IMR-90 (cell line): ENCODE results near the gene GALNT14. TPM values are rescaled to one million over a fixed set of nuclear protein-coding genes. Genes with fewer than 3 reads are reported as not detected.

Source experiments
- ATAC-seq: fragments of 200-7000 bp; cut with Tn5 transposase; 2 replicates; pipeline ENCODE4 v1.9.1; 2020; ENCODE audit warnings: low read depth, mild to moderate bottlenecking, moderate library complexity
- BruUV-seq: library from RNA; stranded (reverse); fragments of 400-500 nt; replicated peaks from 2 replicates; lab custom pipeline; 2021; lab: Mats Ljungman, UMichigan
- CTCF ChIA-PET: fragments of 300-600 bp; formaldehyde crosslinking; extraction: SDS; loops from one replicate; lab custom pipeline; 2021; ENCODE audit warnings: antibody characterized with exemption; lab: Yijun Ruan, JAX
- POLR2A ChIA-PET: fragments of 300-600 bp; sonication (Branson Sonifier 250); formaldehyde crosslinking; loops from one replicate; lab custom pipeline; 2022; ENCODE audit warnings: antibody characterized with exemption; ENCODE audit not compliant: unreplicated experiment; lab: Charles Lee
- DNase-seq: peaks from one replicate; pipeline ENCODE4 v3.0.0; 2013
- H2AFZ ChIP-seq: replicated peaks from 2 replicates; pipeline ENCODE3; 2013; ENCODE audit warnings: low read length, mild to moderate bottlenecking; ENCODE audit not compliant: poor library complexity
- H2AK5ac ChIP-seq: 2 replicates; pipeline ENCODE4 v1.6.1; 2013; ENCODE audit warnings: low read depth, low read length, inconsistent platforms
- H2AK9ac ChIP-seq: replicated peaks from 2 replicates; pipeline ENCODE3; 2013; ENCODE audit warnings: mild to moderate bottlenecking, low read depth, low read length, moderate library complexity; ENCODE audit not compliant: poor library complexity
- H2BK120ac ChIP-seq: 2 replicates; pipeline ENCODE4 v1.6.1; 2013; ENCODE audit warnings: low read depth, low read length, inconsistent platforms
- H2BK15ac ChIP-seq: 3 replicates; pipeline ENCODE4 v1.6.1; 2013; ENCODE audit warnings: low read depth, low read length, inconsistent platforms
- H2BK20ac ChIP-seq: 2 replicates; pipeline ENCODE4 v1.6.1; 2013; ENCODE audit warnings: low read depth, mild to moderate bottlenecking, inconsistent platforms, low read length, moderate library complexity
- H2BK5ac ChIP-seq: 2 replicates; pipeline ENCODE4 v1.6.1; 2013; ENCODE audit warnings: mild to moderate bottlenecking, low read depth, low read length, inconsistent platforms; ENCODE audit not compliant: poor library complexity, severe bottlenecking
- H3K14ac ChIP-seq: replicated peaks from 2 replicates; pipeline ENCODE4 v1.6.1; 2013; ENCODE audit warnings: low read depth, low read length, inconsistent platforms
- H3K18ac ChIP-seq: 2 replicates; pipeline ENCODE4 v1.6.1; 2013; ENCODE audit warnings: low read depth, low read length, control low read depth
- H3K23ac ChIP-seq: 2 replicates; pipeline ENCODE4 v1.6.1; 2013; ENCODE audit warnings: low read depth, low read length, inconsistent platforms
- H3K27ac ChIP-seq: 2 replicates; pipeline ENCODE4 v1.5.1; 2013; ENCODE audit warnings: mild to moderate bottlenecking, control low read depth, low read length; ENCODE audit not compliant: insufficient read depth
- H3K27me3 ChIP-seq: 2 replicates; pipeline ENCODE4 v1.6.1; 2013; ENCODE audit warnings: low read length; ENCODE audit not compliant: control insufficient read depth, insufficient read depth
- H3K36me3 ChIP-seq: 2 replicates; pipeline ENCODE4 v1.6.1; 2013; ENCODE audit warnings: low read length, mixed read lengths; ENCODE audit not compliant: control insufficient read depth, insufficient read depth
- H3K4ac ChIP-seq: 2 replicates; pipeline ENCODE4 v1.6.1; 2013; ENCODE audit warnings: low read depth, low read length, inconsistent platforms
- H3K4me1 ChIP-seq: 2 replicates; pipeline ENCODE4 v1.6.1; 2013; ENCODE audit warnings: low read length, mixed read lengths; ENCODE audit not compliant: control insufficient read depth, insufficient read depth
- H3K4me2 ChIP-seq: 2 replicates; pipeline ENCODE4 v1.6.1; 2013; ENCODE audit warnings: low read depth, mild to moderate bottlenecking, control low read depth, low read length, moderate library complexity
- H3K4me3 ChIP-seq: 2 replicates; pipeline ENCODE4 v1.5.1; 2013; ENCODE audit warnings: low read depth, mild to moderate bottlenecking, control low read depth, low read length, moderate library complexity; ENCODE audit not compliant: insufficient read depth
- H3K56ac ChIP-seq: 2 replicates; pipeline ENCODE4 v1.6.1; 2013; ENCODE audit warnings: low read length, inconsistent platforms; ENCODE audit not compliant: insufficient read depth; ENCODE audit errors: extremely low read depth
- H3K79me1 ChIP-seq, 2 experiments: 2 replicates each; pipeline ENCODE4 v1.6.1; 2013; ENCODE audit warnings: low read length in 2 of 2, inconsistent platforms in 1 of 2, low read depth in 1 of 2
- H3K9ac ChIP-seq: 2 replicates; pipeline ENCODE4 v1.6.1; 2013; ENCODE audit warnings: low read depth, low read length, control low read depth
- H3K9me1 ChIP-seq: 2 replicates; pipeline ENCODE4 v1.6.1; 2013; ENCODE audit warnings: low read length, inconsistent platforms; ENCODE audit not compliant: insufficient read depth
- H3K9me3 ChIP-seq: 2 replicates; pipeline ENCODE4 v1.6.1; 2013; ENCODE audit warnings: low read length; ENCODE audit not compliant: control insufficient read depth, insufficient read depth
- H4K20me1 ChIP-seq: 2 replicates; pipeline ENCODE4 v1.6.1; 2013; ENCODE audit warnings: low read length, inconsistent platforms; ENCODE audit not compliant: insufficient read depth
- H4K5ac ChIP-seq: 2 replicates; pipeline ENCODE4 v1.6.1; 2013; ENCODE audit warnings: mild to moderate bottlenecking, low read depth, low read length, control low read depth
- H4K8ac ChIP-seq, 2 experiments: 2 replicates each; pipeline ENCODE4 v1.6.1; 2013; ENCODE audit warnings: low read depth in 2 of 2, low read length in 2 of 2, control low read depth in 1 of 2, inconsistent platforms in 1 of 2
- H4K91ac ChIP-seq: 2 replicates; pipeline ENCODE4 v1.6.1; 2013; ENCODE audit warnings: low read depth, low read length, inconsistent platforms; ENCODE audit not compliant: insufficient read depth
- BHLHE40 ChIP-seq: fragments of 150-350 bp; IDR thresholded peaks from 2 replicates; pipeline ENCODE4 v1.6.1; 2016; ENCODE audit warnings: mild to moderate bottlenecking, low read depth, low read length
- CEBPB ChIP-seq: IDR thresholded peaks from 2 replicates; pipeline ENCODE4 v1.6.1; 2012; ENCODE audit warnings: low read depth, low read length, improper control_type of control experiment
- CHD1 ChIP-seq: IDR thresholded peaks from 2 replicates; pipeline ENCODE4 v1.6.1; 2012; ENCODE audit warnings: low read depth, low read length, improper control_type of control experiment
- FOS ChIP-seq: fragments of 150-350 bp; IDR thresholded peaks from 2 replicates; pipeline ENCODE4 v1.6.1; 2016; ENCODE audit warnings: low read depth, low read length
- MAFK ChIP-seq: IDR thresholded peaks from 2 replicates; pipeline ENCODE4 v1.6.1; 2012; ENCODE audit warnings: low read depth, low read length, improper control_type of control experiment
- MAZ ChIP-seq: IDR thresholded peaks from 2 replicates; pipeline ENCODE4 v1.6.1; 2012; ENCODE audit warnings: low read depth, mild to moderate bottlenecking, low read length, improper control_type of control experiment, moderate library complexity, borderline replicate concordance
- MXI1 ChIP-seq: IDR thresholded peaks from 2 replicates; pipeline ENCODE4 v1.6.1; 2012; ENCODE audit warnings: low read depth, mild to moderate bottlenecking, low read length, moderate library complexity, borderline replicate concordance
- NFE2L2 ChIP-seq: fragments of 150-350 bp; IDR thresholded peaks from 2 replicates; pipeline ENCODE4 v1.6.1; 2016; ENCODE audit warnings: low read depth, mild to moderate bottlenecking, low read length
- POLR2A ChIP-seq: IDR thresholded peaks from 2 replicates; pipeline ENCODE4 v1.6.1; 2012; ENCODE audit warnings: mild to moderate bottlenecking, low read depth, low read length
- RAD21 ChIP-seq: IDR thresholded peaks from 2 replicates; pipeline ENCODE4 v1.6.1; 2012; ENCODE audit warnings: low read length, improper control_type of control experiment
- RCOR1 ChIP-seq: IDR thresholded peaks from 2 replicates; pipeline ENCODE4 v1.6.1; 2012; ENCODE audit warnings: mild to moderate bottlenecking, low read length, improper control_type of control experiment; ENCODE audit not compliant: insufficient replicate concordance
- RFX5 ChIP-seq: IDR thresholded peaks from 2 replicates; pipeline ENCODE4 v1.8.0; 2012; ENCODE audit warnings: low read depth, mild to moderate bottlenecking, low read length, moderate library complexity
- SMC3 ChIP-seq: fragments of 150-350 bp; IDR thresholded peaks from 2 replicates; pipeline ENCODE4 v1.6.1; 2016; ENCODE audit warnings: low read depth, mild to moderate bottlenecking, antibody characterized with exemption, low read length, moderate library complexity
- WGBS, 2 experiments: methylation state at CpG; one replicate each; pipeline versions ENCODE4 v1.1.5 to v1.1.7; 2013; ENCODE audit warnings: missing lambda C conversion rate in 2 of 2; ENCODE audit not compliant: insufficient read length in 1 of 2; ENCODE audit errors: extremely low coverage in 2 of 2; 5-methylcytosine and 5-hydroxymethylcytosine counted together
- dilution Hi-C: fragments of 300-500 bp; cut with HindIII; formaldehyde crosslinking; loops from one replicate; pipeline ENCODE4 v1.14.3; 2018; ENCODE audit warnings: low sequenced_read_pairs; ENCODE audit not compliant: unreplicated experiment
- in situ Hi-C: fragments of 300-500 bp; cut with MboI; formaldehyde crosslinking; loops from 3 replicates; pipeline ENCODE4 v1.14.3; 2019; ENCODE audit warnings: low sequenced_read_pairs, inconsistent platforms, mixed read lengths
- intact Hi-C: fragments of 100-400 bp; cut with micrococcal nuclease; formaldehyde crosslinking; loops from 2 replicates; pipeline ENCODE4 v1.10.0; 2022
- polyA plus RNA-seq, 3 experiments: library from polyadenylated mRNA; depleted of rRNA; stranded (reverse); fragments of >200 nt; gene quantifications; 2 replicates each; pipeline ENCODE4 v1.2.3, GENCODE V29; 2012; ENCODE audit warnings: low replicate concordance in 1 of 3
- total RNA-seq: library from RNA; depleted of rRNA; stranded (reverse); fragments of >200 nt; gene quantifications from 2 replicates; pipeline ENCODE4 v1.2.3, GENCODE V29; 2012
- TF ChIP-seq, protein P1 (sequence below): fragments of 150-350 bp; IDR thresholded peaks from 2 replicates; pipeline ENCODE4 v1.6.1; 2016; ENCODE audit warnings: low read depth, mild to moderate bottlenecking, low read length, moderate library complexity, borderline replicate concordance
- TF ChIP-seq, protein P2 (sequence below): conservative IDR thresholded peaks from 2 replicates; pipeline ENCODE4 v1.5.1; 2012; ENCODE audit warnings: mild to moderate bottlenecking, low read depth, low read length, improper control_type of control experiment
- TF ChIP-seq, protein P3 (sequence below): fragments of 150-350 bp; IDR thresholded peaks from 2 replicates; pipeline ENCODE4 v1.6.1; 2017; ENCODE audit warnings: mild to moderate bottlenecking, antibody characterized with exemption, low read length, low read depth

The GALNT14 gene
- total and polyA plus RNA-seq, 2 of the 4 experiments (the other 2 are of a cell fraction) = 0.15 to 0.18 TPM

DNA sequence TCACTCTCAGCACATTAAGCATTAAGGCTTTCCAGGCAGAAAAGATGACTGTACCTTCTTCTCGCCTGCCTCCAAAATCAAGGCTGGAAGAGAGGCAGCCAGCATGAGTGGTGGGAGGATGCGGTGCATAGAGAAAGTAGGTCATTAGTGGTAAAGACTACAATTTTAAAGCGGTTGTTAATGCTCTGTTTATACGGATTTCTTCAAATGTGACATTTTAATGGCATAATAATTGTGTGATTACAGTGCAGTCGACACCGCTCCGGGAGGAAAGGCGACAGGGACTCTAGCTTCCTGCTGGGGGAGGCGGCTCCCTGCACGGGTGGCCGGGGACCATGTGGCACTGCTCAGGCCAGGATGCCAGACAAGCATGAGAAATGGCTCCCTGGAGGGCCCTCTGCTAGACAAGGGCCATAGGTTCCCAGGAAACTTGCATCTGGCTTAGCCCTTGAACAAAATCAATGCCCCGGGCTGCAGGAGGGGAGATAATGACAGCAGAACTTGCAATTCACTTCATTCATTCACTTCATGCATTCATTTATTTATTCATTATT, 129.6 kb downstream of the GALNT14 start:
- H2BK15ac ChIP-seq = no peak overlapping the region
- H4K5ac ChIP-seq = no peak overlapping the region
- TF ChIP-seq SMC3 = no peak
- TF ChIP-seq, protein P1, sequence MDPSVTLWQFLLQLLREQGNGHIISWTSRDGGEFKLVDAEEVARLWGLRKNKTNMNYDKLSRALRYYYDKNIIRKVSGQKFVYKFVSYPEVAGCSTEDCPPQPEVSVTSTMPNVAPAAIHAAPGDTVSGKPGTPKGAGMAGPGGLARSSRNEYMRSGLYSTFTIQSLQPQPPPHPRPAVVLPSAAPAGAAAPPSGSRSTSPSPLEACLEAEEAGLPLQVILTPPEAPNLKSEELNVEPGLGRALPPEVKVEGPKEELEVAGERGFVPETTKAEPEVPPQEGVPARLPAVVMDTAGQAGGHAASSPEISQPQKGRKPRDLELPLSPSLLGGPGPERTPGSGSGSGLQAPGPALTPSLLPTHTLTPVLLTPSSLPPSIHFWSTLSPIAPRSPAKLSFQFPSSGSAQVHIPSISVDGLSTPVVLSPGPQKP = no peak
- TF ChIP-seq RAD21 = no peak
- TF ChIP-seq RCOR1 = no peak
- TF ChIP-seq, protein P2, sequence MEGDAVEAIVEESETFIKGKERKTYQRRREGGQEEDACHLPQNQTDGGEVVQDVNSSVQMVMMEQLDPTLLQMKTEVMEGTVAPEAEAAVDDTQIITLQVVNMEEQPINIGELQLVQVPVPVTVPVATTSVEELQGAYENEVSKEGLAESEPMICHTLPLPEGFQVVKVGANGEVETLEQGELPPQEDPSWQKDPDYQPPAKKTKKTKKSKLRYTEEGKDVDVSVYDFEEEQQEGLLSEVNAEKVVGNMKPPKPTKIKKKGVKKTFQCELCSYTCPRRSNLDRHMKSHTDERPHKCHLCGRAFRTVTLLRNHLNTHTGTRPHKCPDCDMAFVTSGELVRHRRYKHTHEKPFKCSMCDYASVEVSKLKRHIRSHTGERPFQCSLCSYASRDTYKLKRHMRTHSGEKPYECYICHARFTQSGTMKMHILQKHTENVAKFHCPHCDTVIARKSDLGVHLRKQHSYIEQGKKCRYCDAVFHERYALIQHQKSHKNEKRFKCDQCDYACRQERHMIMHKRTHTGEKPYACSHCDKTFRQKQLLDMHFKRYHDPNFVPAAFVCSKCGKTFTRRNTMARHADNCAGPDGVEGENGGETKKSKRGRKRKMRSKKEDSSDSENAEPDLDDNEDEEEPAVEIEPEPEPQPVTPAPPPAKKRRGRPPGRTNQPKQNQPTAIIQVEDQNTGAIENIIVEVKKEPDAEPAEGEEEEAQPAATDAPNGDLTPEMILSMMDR = no peak
- no peak for TF ChIP-seq CEBPB
- no peak for TF ChIP-seq BHLHE40
- TF ChIP-seq MXI1 = no peak
- no peak for TF ChIP-seq POLR2A
- no peak for TF ChIP-seq MAZ
- TF ChIP-seq MAFK = no peak
- TF ChIP-seq CHD1 = no peak
- TF ChIP-seq FOS = no peak
- TF ChIP-seq RFX5 = no peak
- TF ChIP-seq NFE2L2 = no peak
- TF ChIP-seq, protein P3, sequence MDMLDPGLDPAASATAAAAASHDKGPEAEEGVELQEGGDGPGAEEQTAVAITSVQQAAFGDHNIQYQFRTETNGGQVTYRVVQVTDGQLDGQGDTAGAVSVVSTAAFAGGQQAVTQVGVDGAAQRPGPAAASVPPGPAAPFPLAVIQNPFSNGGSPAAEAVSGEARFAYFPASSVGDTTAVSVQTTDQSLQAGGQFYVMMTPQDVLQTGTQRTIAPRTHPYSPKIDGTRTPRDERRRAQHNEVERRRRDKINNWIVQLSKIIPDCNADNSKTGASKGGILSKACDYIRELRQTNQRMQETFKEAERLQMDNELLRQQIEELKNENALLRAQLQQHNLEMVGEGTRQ = no peak
- no peak overlapping the region for H3K23ac ChIP-seq
- no peaks in the 10 kb centered on the region for H4K20me1 ChIP-seq
- no peaks in the 10 kb centered on the region for H3K9me1 ChIP-seq
- no peak overlapping the region for H2BK120ac ChIP-seq
- no peak overlapping the region for H2BK5ac ChIP-seq
- H3K79me1 ChIP-seq = no peaks in the 10 kb centered on the region
- no peak overlapping the region for H3K4ac ChIP-seq
- peaks cover 1% of the 10 kb centered on the region for H3K27me3 ChIP-seq
- no peaks in the 10 kb centered on the region for H3K4me1 ChIP-seq
- no peak overlapping the region for H2BK20ac ChIP-seq
- H3K36me3 ChIP-seq = no peaks in the 10 kb centered on the region
- H3K4me3 ChIP-seq = no peak overlapping the region
- no peak overlapping the region for H3K9ac ChIP-seq
- CTCF ChIA-PET = no interaction called here
- H4K8ac ChIP-seq = no peak overlapping the region
- no peak overlapping the region for H3K14ac ChIP-seq
- H2AK9ac ChIP-seq = no peak overlapping the region
- H3K56ac ChIP-seq = no peak overlapping the region
- no TSS peak for BruUV-seq
- POLR2A ChIA-PET = no interaction called here
- no peak overlapping the region for H4K91ac ChIP-seq
- ATAC-seq (no peak), DNase-seq (no peak)
- H3K4me2 ChIP-seq = no peak overlapping the region
- no peak overlapping the region for H3K18ac ChIP-seq
- in situ Hi-C loops = no loop called here
- no peak overlapping the region for H2AFZ ChIP-seq
- H3K9me3 ChIP-seq = no peaks in the 10 kb centered on the region
- 6% methylated on average over 7 of the region's 12 CpGs; no CpG with 5 or more reads in 1 of the 2 experiments for WGBS, 2 experiments
- intact Hi-C loops = no loop called here
- H3K27ac ChIP-seq = no peak overlapping the region
- dilution Hi-C loops = no loop called here
- no peak overlapping the region for H2AK5ac ChIP-seq
